Left forelimb (tissue), 1 donor: ENCODE results near the gene SLC22A1.

Source experiments
- DNase-seq: peaks from one replicate; pipeline ENCODE4 v3.0.0-alpha.2; 2018; ENCODE audit warnings: low spot score

SLC22A1 gene

GRCh38 chr6:160174681-160175080 lies 53.1 kb downstream of the SLC22A1 start:
- DNase-seq = no peak

GRCh38 chr6:160177220-160177619 lies 55.6 kb downstream of the SLC22A1 start:
- no peak for DNase-seq

GRCh38 chr6:160178271-160178670 lies 56.7 kb downstream of the SLC22A1 start:
- DNase-seq = no peak

GRCh38 chr6:160180706-160181105 lies 59.1 kb downstream of the SLC22A1 start:
- no peak for DNase-seq

- no peak for DNase-seq
Observed at GRCh38 chr6:160188773-160189172, 67.2 kb downstream of the SLC22A1 start.

GRCh38 chr6:160190081-160190480 lies 68.5 kb downstream of the SLC22A1 start:
- DNase-seq = no peak

GRCh38 chr6:160190973-160191372 lies 69.4 kb downstream of the SLC22A1 start:
- no peak for DNase-seq

- DNase-seq = no peak
Observed at GRCh38 chr6:160192840-160193239, 71.2 kb downstream of the SLC22A1 start.

GRCh38 chr6:160194808-160195207 lies 73.2 kb downstream of the SLC22A1 start:
- no peak for DNase-seq

- DNase-seq = no peak
Observed at GRCh38 chr6:160197662-160198061, 76.0 kb downstream of the SLC22A1 start.

GRCh38 chr6:160198606-160199211 lies 77.1 kb downstream of the SLC22A1 start:
- DNase-seq = no peak

GRCh38 chr6:160201061-160201460 lies 79.4 kb downstream of the SLC22A1 start:
- no peak for DNase-seq

- DNase-seq = no peak
Observed at GRCh38 chr6:160202411-160202810, 80.8 kb downstream of the SLC22A1 start.

GRCh38 chr6:160203076-160203475 lies 81.5 kb downstream of the SLC22A1 start:
- DNase-seq = no peak

GRCh38 chr6:160203522-160203921 lies 81.9 kb downstream of the SLC22A1 start:
- no peak for DNase-seq

- DNase-seq = no peak
Observed at GRCh38 chr6:160203953-160204352, 82.3 kb downstream of the SLC22A1 start.

GRCh38 chr6:160204710-160205109 lies 83.1 kb downstream of the SLC22A1 start:
- DNase-seq = no peak

- no peak for DNase-seq
Observed at GRCh38 chr6:160207618-160208017, 86.0 kb downstream of the SLC22A1 start.
